Measurements from ENCODE around the gene TMPRSS7.

TMPRSS7 gene

GRCh38 chr3:112059497-112059896, 25.0 kb downstream of the TMPRSS7 start:
- no peak for DNase-seq (ENCODE audit: low read depth in 3 of 3, low spot score in 1 of 3)

- DNase-seq (ENCODE audit: low read depth in 3 of 3, low spot score in 1 of 3) = no peak
Observed at GRCh38 chr3:112061152-112061551, 26.6 kb downstream of the TMPRSS7 start.

- peak; percentile 16 to 46 (median 33) for DNase-seq (ENCODE audit: low read depth in 3 of 3, low spot score in 1 of 3)
Observed at GRCh38 chr3:112072387-112073060, 38.0 kb downstream of the TMPRSS7 start.

GRCh38 chr3:112074006-112074405, 39.5 kb downstream of the TMPRSS7 start:
- no peak for DNase-seq (ENCODE audit: low read depth in 3 of 3, low spot score in 1 of 3)

GRCh38 chr3:112074616-112075497, 40.3 kb downstream of the TMPRSS7 start:
- no peak for DNase-seq (ENCODE audit: low read depth in 3 of 3, low spot score in 1 of 3)

GRCh38 chr3:112078125-112079083, 43.9 kb downstream of the TMPRSS7 start:
- no peak for DNase-seq (ENCODE audit: low read depth in 3 of 3, low spot score in 1 of 3)

- no peak for DNase-seq (ENCODE audit: low read depth in 3 of 3, low spot score in 1 of 3)
Observed at GRCh38 chr3:112083239-112083638, 48.7 kb downstream of the TMPRSS7 start.

- DNase-seq (ENCODE audit: low read depth in 3 of 3, low spot score in 1 of 3) = no peak
Observed at GRCh38 chr3:112084980-112085705, 50.6 kb downstream of the TMPRSS7 start.

GRCh38 chr3:112085735-112086075, 51.2 kb downstream of the TMPRSS7 start:
- no peak for DNase-seq (ENCODE audit: low read depth in 3 of 3, low spot score in 1 of 3)

- DNase-seq (ENCODE audit: low read depth in 3 of 3, low spot score in 1 of 3) = peak in 2 of 3 donors; percentile 17 to 29
Observed at GRCh38 chr3:112086076-112086854, 51.7 kb downstream of the TMPRSS7 start, which contains the start of gene C3orf52. TSS of gene C3orf52 (plus strand) at chr3:112086389. CDS start at chr3:112086408, 19 bp downstream.

- no peak for DNase-seq (ENCODE audit: low read depth in 3 of 3, low spot score in 1 of 3)
Observed at GRCh38 chr3:112086875-112087524, 52.5 kb downstream of the TMPRSS7 start.

- no peak for DNase-seq (ENCODE audit: low read depth in 3 of 3, low spot score in 1 of 3)
Observed at GRCh38 chr3:112087746-112088145, 53.2 kb downstream of the TMPRSS7 start.

- no peak for DNase-seq (ENCODE audit: low read depth in 3 of 3, low spot score in 1 of 3)
Observed at GRCh38 chr3:112088944-112089343, 54.4 kb downstream of the TMPRSS7 start.

- no peak for DNase-seq (ENCODE audit: low read depth in 3 of 3, low spot score in 1 of 3)
Observed at GRCh38 chr3:112089956-112090886, 55.7 kb downstream of the TMPRSS7 start.

- no peak for DNase-seq (ENCODE audit: low read depth in 3 of 3, low spot score in 1 of 3)
Observed at GRCh38 chr3:112090887-112091586, 56.5 kb downstream of the TMPRSS7 start.

- no peak for DNase-seq (ENCODE audit: low read depth in 3 of 3, low spot score in 1 of 3)
Observed at GRCh38 chr3:112092496-112093179, 58.1 kb downstream of the TMPRSS7 start.

GRCh38 chr3:112093180-112093522, 58.6 kb downstream of the TMPRSS7 start:
- DNase-seq (ENCODE audit: low read depth in 3 of 3, low spot score in 1 of 3) = no peak

All from stimulated activated CD4-positive, alpha-beta T cell treated with anti-CD3 and anti-CD28 coated beads, TNF-alpha, amount 100 ng/mL, for 1 hour (primary cell).